Lower leg skin (tissue), 4 donors: Measurements from ENCODE around the gene APOBEC3C. TPM values are rescaled to one million over a fixed set of nuclear protein-coding genes. Genes with fewer than 3 reads are reported as not detected.
"Not testable (repeated sequence)": the region's sequence is repeated elsewhere in the genome, so short reads cannot be mapped to it uniquely, and the experiment has no call there.

ENCODE experiments used
- DNase-seq, 2 donors: peaks; one replicate each; pipeline ENCODE4 v3.0.0-alpha.2; 2019; ENCODE audit warnings: low spot score in 2 of 2
- H3K4me3 ChIP-seq: fragments of 200-600 bp; sonication (generic); 2 replicates; pipeline ENCODE4 v1.5.1; 2017; ENCODE audit warnings: mild to moderate bottlenecking, low read depth; ENCODE audit not compliant: poor library complexity, severe bottlenecking
- CTCF ChIP-seq, 3 donors: fragments of 450-650 bp; IDR thresholded peaks; one replicate each; pipeline ENCODE4 v1.5.1; 2016; ENCODE audit warnings: antibody characterized with exemption in 3 of 3, mild to moderate bottlenecking in 3 of 3, moderate library complexity in 2 of 3
- POLR2A ChIP-seq, 2 donors: fragments of 450-650 bp; IDR thresholded peaks; one replicate each; pipeline ENCODE4 v1.6.1; 2016 to 2017; ENCODE audit warnings: antibody characterized with exemption in 2 of 2, mild to moderate bottlenecking in 1 of 2, moderate library complexity in 1 of 2
- WGBS, 2 donors: methylation state at CpG; one replicate each; pipeline ENCODE4 v1.1.5; 2018; 5-methylcytosine and 5-hydroxymethylcytosine counted together
- intact Hi-C: fragments of 100-400 bp; cut with DNase I; formaldehyde crosslinking; loops from one replicate; pipeline ENCODE4 v1.15.0; 2023; ENCODE audit warnings: low total_unique reads
- total RNA-seq, 4 donors: library from RNA; depleted of rRNA; stranded (reverse); fragments of >200 nt; gene quantifications; one replicate each; pipeline ENCODE4 v1.1.0, GENCODE V29; 2016

Gene APOBEC3C
- total RNA-seq, 4 donors from 2014 or later = 4.6 to 8.0 (median 6.8) TPM

GRCh38 chr22:39039306-39040126, 25.5 kb downstream of the APOBEC3C start:
- TF ChIP-seq CTCF (IDR thresholded peaks at IDR 0.05) (no peak), POLR2A (IDR thresholded peaks at IDR 0.05) (no peak)
- WGBS, 2 donors = 82 to 85% methylated on average over 19 of the region's 19 CpGs
- no peak for DNase-seq
- intact Hi-C loops = no loop called here
- H3K4me3 ChIP-seq = no peak overlapping the region

GRCh38 chr22:39040155-39040537, 26.1 kb downstream of the APOBEC3C start:
- WGBS, 2 donors = 27 to 41% methylated on average over 9 of the region's 14 CpGs
- intact Hi-C loops, DNase-seq: not testable (repeated sequence)
- peak overlapping the region; percentile 52 for H3K4me3 ChIP-seq

- intact Hi-C loops = not testable (repeated sequence)
- peak; percentile 38 to 91 for DNase-seq
- WGBS, 2 donors = 1 to 3% methylated on average over 14 to 19 of the region's 21 CpGs
- peak within 1 kb of the TSS; percentile 52 for H3K4me3 ChIP-seq
These were observed 26.7 kb downstream of the APOBEC3C start, which contains the start of gene APOBEC3F for GRCh38 chr22:39040538-39041296. APOBEC3F (plus strand) TSS chr22:39040864; CDS start chr22:39040961, 97 bp downstream.

GRCh38 chr22:39041908-39042307, 27.9 kb downstream of the APOBEC3C start:
- no peak for DNase-seq
- no peak for TF ChIP-seq CTCF (IDR thresholded peaks at IDR 0.05)
- no peak for TF ChIP-seq POLR2A (IDR thresholded peaks at IDR 0.05)
- H3K4me3 ChIP-seq = no peak overlapping the region
- intact Hi-C loops = no loop called here
- WGBS, 2 donors = 90 to 95% methylated on average over 7 of the region's 7 CpGs

GRCh38 chr22:39043063-39043462, 29.0 kb downstream of the APOBEC3C start:
- intact Hi-C loops = not testable (repeated sequence)

GRCh38 chr22:39045136-39045535, 31.1 kb downstream of the APOBEC3C start:
- WGBS, 2 donors = 87 to 91% methylated on average over 14 of the region's 14 CpGs

More at GRCh38 chr22:39043063-39043462, 29.0 kb downstream of the APOBEC3C start:
- not testable (repeated sequence) for H3K4me3 ChIP-seq, DNase-seq
- WGBS, 2 donors = 96 to 98% methylated on average over 18 of the region's 18 CpGs

GRCh38 chr22:39049486-39049885, 35.4 kb downstream of the APOBEC3C start:
- DNase-seq, intact Hi-C loops, H3K4me3 ChIP-seq: not testable (repeated sequence)
- 87 to 89% methylated on average over 7 of the region's 7 CpGs for WGBS, 2 donors

More at GRCh38 chr22:39045136-39045535, 31.1 kb downstream of the APOBEC3C start:
- intact Hi-C loops, H3K4me3 ChIP-seq, DNase-seq: not testable (repeated sequence)

GRCh38 chr22:39051844-39052495, 37.9 kb downstream of the APOBEC3C start:
- WGBS, 2 donors = 76 to 84% methylated on average over 16 of the region's 18 CpGs
- DNase-seq, H3K4me3 ChIP-seq, intact Hi-C loops: not testable (repeated sequence)
